OCI-LY7 (cell line): Measurements from ENCODE around the gene SNCAIP. TPM values are rescaled to one million over a fixed set of nuclear protein-coding genes. Genes with fewer than 3 reads are reported as not detected.

Experiments
- BruUV-seq: library from RNA; stranded (reverse); fragments of 400-500 nt; replicated peaks from 2 replicates; lab custom pipeline; 2021; lab: Mats Ljungman, UMichigan
- CTCF ChIA-PET: fragments of 300-600 bp; sonication (Branson Sonifier 250); formaldehyde crosslinking; loops from one replicate; lab custom pipeline; 2022; ENCODE audit warnings: antibody characterized with exemption; ENCODE audit not compliant: unreplicated experiment; lab: Charles Lee
- POLR2A ChIA-PET: fragments of 300-600 bp; sonication (Branson Sonifier 250); formaldehyde crosslinking; loops from one replicate; lab custom pipeline; 2022; ENCODE audit warnings: antibody characterized with exemption; lab: Charles Lee
- DNase-seq: peaks from one replicate; pipeline ENCODE4 v3.0.0-alpha.2; 2015; ENCODE audit warnings: low spot score
- H2AFZ ChIP-seq: fragments of 200-600 bp; sonication (generic), shearing (Covaris generic); 2 replicates; pipeline ENCODE4 v1.6.1; 2014; ENCODE audit warnings: mild to moderate bottlenecking, antibody characterized with exemption, low read length, moderate library complexity
- H3K27ac ChIP-seq: fragments of 200-600 bp; sonication (generic); 2 replicates; pipeline ENCODE4 v1.5.1; 2014; ENCODE audit warnings: mixed run types, low read depth, mild to moderate bottlenecking, moderate library complexity, low read length, inconsistent platforms; ENCODE audit not compliant: poor library complexity, severe bottlenecking
- H3K36me3 ChIP-seq: fragments of 200-600 bp; sonication (generic); 2 replicates; pipeline ENCODE4 v1.6.1; 2014; ENCODE audit warnings: mild to moderate bottlenecking, antibody characterized with exemption, low read length, moderate library complexity, mixed read lengths; ENCODE audit not compliant: insufficient read depth
- H3K4me1 ChIP-seq: fragments of 200-600 bp; sonication (generic); 2 replicates; pipeline ENCODE4 v1.5.1; 2014; ENCODE audit warnings: mild to moderate bottlenecking, low read length; ENCODE audit not compliant: insufficient read depth, poor library complexity, severe bottlenecking
- H3K4me2 ChIP-seq: fragments of 200-600 bp; sonication (generic); 2 replicates; pipeline ENCODE4 v1.6.1; 2014; ENCODE audit warnings: mild to moderate bottlenecking, low read length
- H3K4me3 ChIP-seq: fragments of 200-600 bp; sonication (generic); 2 replicates; pipeline ENCODE4 v1.5.1; 2014; ENCODE audit warnings: mild to moderate bottlenecking, low read depth, low read length; ENCODE audit not compliant: poor library complexity, severe bottlenecking
- H3K79me2 ChIP-seq: fragments of 200-600 bp; sonication (generic); 2 replicates; pipeline ENCODE4 v1.6.1; 2016; ENCODE audit warnings: low read depth, mild to moderate bottlenecking, low read length, moderate library complexity, mixed read lengths; ENCODE audit not compliant: insufficient read depth
- H3K9me2 ChIP-seq: fragments of 200-600 bp; sonication (generic); 2 replicates; pipeline ENCODE4 v1.6.1; 2016; ENCODE audit warnings: mild to moderate bottlenecking, low read length, mixed read lengths; ENCODE audit not compliant: insufficient read depth
- H3K9me3 ChIP-seq: fragments of 200-600 bp; sonication (generic); 2 replicates; pipeline ENCODE4 v1.6.1; 2014; ENCODE audit warnings: mild to moderate bottlenecking, mixed run types, low read length, mixed read lengths
- H4K20me1 ChIP-seq: fragments of 200-600 bp; sonication (generic); 2 replicates; pipeline ENCODE4 v1.6.1; 2014; ENCODE audit warnings: mild to moderate bottlenecking, antibody characterized with exemption, low read length, moderate library complexity, mixed read lengths; ENCODE audit not compliant: insufficient read depth
- CTCF ChIP-seq: fragments of 200-600 bp; sonication (generic); conservative IDR thresholded peaks from 2 replicates; pipeline ENCODE4 v1.5.1; 2014; ENCODE audit warnings: mild to moderate bottlenecking, antibody characterized with exemption, low read length, moderate library complexity, mixed read lengths
- EZH2phosphoT487 ChIP-seq: fragments of 200-600 bp; sonication (generic); IDR thresholded peaks from 2 replicates; pipeline ENCODE4 v1.6.1; 2018; ENCODE audit warnings: low read depth, borderline replicate concordance, mild to moderate bottlenecking, mixed run types, antibody characterized with exemption, low read length, moderate library complexity, mixed read lengths
- intact Hi-C: fragments of 100-400 bp; cut with micrococcal nuclease; formaldehyde crosslinking; loops from one replicate; pipeline ENCODE4 v1.10.0; 2022; ENCODE audit not compliant: unreplicated experiment
- total RNA-seq, 2 experiments: library from RNA; depleted of rRNA in 1 of 2; stranded (reverse); fragments of >200 nt in 1 of 2; shearing (Covaris generic) in 1 of 2; gene quantifications; 2 replicates each; pipeline ENCODE4 v1.2.3, GENCODE V29; 2014 to 2022

SNCAIP gene
- total RNA-seq, 2 experiments from 2014 or later, result not detected

- no TSS peak for BruUV-seq
- no peak overlapping the region for H2AFZ ChIP-seq
- H3K4me1 ChIP-seq, result no peaks in the 10 kb centered on the region
- no peaks in the 10 kb centered on the region for H3K36me3 ChIP-seq
- CTCF ChIA-PET, result no interaction called here
- no peaks in the 10 kb centered on the region for H4K20me1 ChIP-seq
- H3K4me2 ChIP-seq, result no peak overlapping the region
- H3K27ac ChIP-seq, result no peak overlapping the region
- POLR2A ChIA-PET, result interaction anchor here (1.7 kb wide), 1 partner anchor 38 kb away, joined by 3 read pairs; no protein-coding TSS in a partner anchor
- TF ChIP-seq EZH2phosphoT487 (no peak), CTCF (no peak)
- H3K79me2 ChIP-seq, result no peaks in the 10 kb centered on the region
- intact Hi-C loops, result no loop called here
- DNase-seq, result no peak
- H3K9me3 ChIP-seq, result no peaks in the 10 kb centered on the region
- no peaks in the 10 kb centered on the region for H3K9me2 ChIP-seq
- H3K4me3 ChIP-seq, result no peak overlapping the region
These were observed 151.2 kb downstream of the SNCAIP start for GRCh38 chr5:122463221-122463620.

GRCh38 chr5:122464191-122464590, 152.2 kb downstream of the SNCAIP start:
- H3K9me2 ChIP-seq, result no peaks in the 10 kb centered on the region
- no peak overlapping the region for H3K4me2 ChIP-seq
- no peaks in the 10 kb centered on the region for H4K20me1 ChIP-seq
- H3K79me2 ChIP-seq, result no peaks in the 10 kb centered on the region
- H3K4me1 ChIP-seq, result no peaks in the 10 kb centered on the region
- H3K9me3 ChIP-seq, result no peaks in the 10 kb centered on the region
- ChIA-PET POLR2A (no interaction called here), CTCF (no interaction called here)
- TF ChIP-seq CTCF (no peak), EZH2phosphoT487 (no peak)
- H3K4me3 ChIP-seq, result no peak overlapping the region
- H3K36me3 ChIP-seq, result no peaks in the 10 kb centered on the region
- no peak for DNase-seq
- intact Hi-C loops, result no loop called here
- H3K27ac ChIP-seq, result no peak overlapping the region
- no peak overlapping the region for H2AFZ ChIP-seq
- no TSS peak for BruUV-seq

GRCh38 chr5:122465031-122465577, 153.1 kb downstream of the SNCAIP start:
- TF ChIP-seq EZH2phosphoT487 (no peak), CTCF (no peak)
- no peaks in the 10 kb centered on the region for H3K4me1 ChIP-seq
- no peaks in the 10 kb centered on the region for H3K36me3 ChIP-seq
- no peak for DNase-seq
- no peaks in the 10 kb centered on the region for H4K20me1 ChIP-seq
- H3K4me2 ChIP-seq, result no peak overlapping the region
- H3K4me3 ChIP-seq, result no peak overlapping the region
- intact Hi-C loops, result no loop called here
- H3K9me2 ChIP-seq, result no peaks in the 10 kb centered on the region
- H3K79me2 ChIP-seq, result no peaks in the 10 kb centered on the region
- no peak overlapping the region for H2AFZ ChIP-seq
- ChIA-PET POLR2A (no interaction called here), CTCF (no interaction called here)
- H3K9me3 ChIP-seq, result no peaks in the 10 kb centered on the region
- no peak overlapping the region for H3K27ac ChIP-seq
- BruUV-seq, result no TSS peak
